NCI-H1105 treated with DMSO at 0.1 percent for 48 hours (cell line): ENCODE measurements around the gene CACNA1C.

Experiments
- DNase-seq: peaks from one replicate; lab custom pipeline; 2025; lab: John Stamatoyannopoulos, UW

CACNA1C gene

GRCh38 chr12:2456122-2456812 lies 403.5 kb downstream of the CACNA1C start:
- no peak for DNase-seq

GRCh38 chr12:2456813-2457186 lies 404.0 kb downstream of the CACNA1C start:
- DNase-seq, result no peak

- DNase-seq, result no peak
Observed at GRCh38 chr12:2457215-2457932, 404.6 kb downstream of the CACNA1C start.

- DNase-seq, result no peak
Observed at GRCh38 chr12:2457933-2458414, 405.2 kb downstream of the CACNA1C start.

GRCh38 chr12:2460051-2460670 lies 407.4 kb downstream of the CACNA1C start:
- no peak for DNase-seq

- DNase-seq, result no peak
Observed at GRCh38 chr12:2461046-2461445, 408.3 kb downstream of the CACNA1C start.

GRCh38 chr12:2461645-2462044 lies 408.9 kb downstream of the CACNA1C start:
- DNase-seq, result no peak

- no peak for DNase-seq
Observed at GRCh38 chr12:2462087-2462486, 409.3 kb downstream of the CACNA1C start.

- DNase-seq, result no peak
Observed at GRCh38 chr12:2463719-2464118, 410.9 kb downstream of the CACNA1C start.

- DNase-seq, result no peak
Observed at GRCh38 chr12:2465681-2466080, 412.9 kb downstream of the CACNA1C start.

GRCh38 chr12:2466211-2466610 lies 413.4 kb downstream of the CACNA1C start:
- no peak for DNase-seq

GRCh38 chr12:2467447-2468195 lies 414.8 kb downstream of the CACNA1C start:
- DNase-seq, result no peak

GRCh38 chr12:2475984-2476383 lies 423.2 kb downstream of the CACNA1C start:
- no peak for DNase-seq

- DNase-seq, result no peak
Observed at GRCh38 chr12:2477009-2477766, 424.4 kb downstream of the CACNA1C start.

GRCh38 chr12:2479851-2480535 lies 427.2 kb downstream of the CACNA1C start:
- no peak for DNase-seq

GRCh38 chr12:2481346-2481745 lies 428.6 kb downstream of the CACNA1C start:
- no peak for DNase-seq

- DNase-seq, result no peak
Observed at GRCh38 chr12:2481951-2482350, 429.2 kb downstream of the CACNA1C start.

- DNase-seq, result no peak
Observed at GRCh38 chr12:2482938-2483660, 430.3 kb downstream of the CACNA1C start.

- DNase-seq, result no peak
Observed at GRCh38 chr12:2483713-2484112, 430.9 kb downstream of the CACNA1C start.

- DNase-seq, result no peak
Observed at GRCh38 chr12:2484141-2484776, 431.5 kb downstream of the CACNA1C start.
